H1 (cell line): ENCODE measurements around the gene NT5DC3. TPM values are rescaled to one million over a fixed set of nuclear protein-coding genes. Genes with fewer than 3 reads are reported as not detected.

ENCODE experiments used
- CTCF ChIA-PET: fragments of 300-600 bp; sonication (Branson Sonifier 250); formaldehyde crosslinking; loops from one replicate; lab custom pipeline; 2021; ENCODE audit not compliant: partially characterized antibody; lab: Charles Lee
- POLR2A ChIA-PET: fragments of 300-600 bp; sonication (Branson Sonifier 250); formaldehyde crosslinking; loops from one replicate; lab custom pipeline; 2021; ENCODE audit warnings: inconsistent platforms; ENCODE audit not compliant: partially characterized antibody; lab: Charles Lee
- DNase-seq, 2 experiments: peaks; one replicate each; pipeline versions ENCODE4 v3.0.0 to v3.0.0-alpha.2; 2010 to 2022; ENCODE audit warnings: low spot score in 2 of 2, low read depth in 1 of 2, mixed read lengths in 1 of 2
- FAIRE-seq: peaks from 2 replicates; lab custom pipeline; 2011; peaks lifted over from hg19 to GRCh38; lab: Jason Lieb, UNC
- H2AFZ ChIP-seq: 2 replicates; pipeline ENCODE4 v1.8.1; 2012; ENCODE audit warnings: low read length, inconsistent platforms
- H2AK5ac ChIP-seq: 2 replicates; pipeline ENCODE4 v1.6.1; 2013; ENCODE audit warnings: low read depth, low read length
- H2BK120ac ChIP-seq: replicated peaks from 2 replicates; pipeline ENCODE3; 2013; ENCODE audit warnings: low read depth, low read length, inconsistent platforms
- H2BK12ac ChIP-seq: 2 replicates; pipeline ENCODE4 v1.6.1; 2013; ENCODE audit warnings: low read depth, low read length
- H2BK15ac ChIP-seq: 2 replicates; pipeline ENCODE4 v1.6.1; 2013; ENCODE audit warnings: low read length
- H2BK20ac ChIP-seq: 2 replicates; pipeline ENCODE4 v1.6.1; 2013; ENCODE audit warnings: low read length
- H2BK5ac ChIP-seq: 2 replicates; pipeline ENCODE4 v1.6.1; 2013; ENCODE audit warnings: low read depth, low read length
- H3K14ac ChIP-seq: 2 replicates; pipeline ENCODE4 v1.6.1; 2013; ENCODE audit warnings: inconsistent platforms; ENCODE audit not compliant: insufficient read length
- H3K18ac ChIP-seq: 2 replicates; pipeline ENCODE4 v1.6.1; 2013; ENCODE audit warnings: low read length; ENCODE audit errors: extremely low read depth
- H3K23ac ChIP-seq: 2 replicates; pipeline ENCODE4 v1.6.1; 2013; ENCODE audit warnings: inconsistent platforms; ENCODE audit not compliant: insufficient read length
- H3K23me2 ChIP-seq: 2 replicates; pipeline ENCODE4 v1.6.1; 2013; ENCODE audit warnings: low read depth, low read length
- H3K27ac ChIP-seq: 2 replicates; pipeline ENCODE4 v1.6.1; 2011; ENCODE audit warnings: low read depth, low read length, inconsistent platforms
- H3K27me3 ChIP-seq, 4 experiments: replicated peaks in 1 of 4; 1 replicate in 1 of 4; 2 replicates in 3 of 4; pipeline versions ENCODE4 v1.6.1 to v1.8.1; 2011 to 2013; ENCODE audit warnings: low read length in 3 of 4, mild to moderate bottlenecking in 3 of 4, inconsistent platforms in 2 of 4, mixed read lengths in 2 of 4, moderate library complexity in 1 of 4; ENCODE audit not compliant: control insufficient read depth in 3 of 4, insufficient read depth in 3 of 4; ENCODE audit errors: extremely low read depth in 1 of 4
- H3K36me3 ChIP-seq, 4 experiments: 2 replicates each; pipeline versions ENCODE4 v1.6.1 to v1.8.1; 2011 to 2013; ENCODE audit warnings: mild to moderate bottlenecking in 4 of 4, low read length in 3 of 4, moderate library complexity in 2 of 4, control low read depth in 1 of 4, inconsistent platforms in 1 of 4; ENCODE audit not compliant: insufficient read depth in 4 of 4, control insufficient read depth in 2 of 4
- H3K4ac ChIP-seq: replicated peaks from 2 replicates; pipeline ENCODE3; 2013; ENCODE audit warnings: low read length, low read depth, mixed read lengths, inconsistent platforms; ENCODE audit not compliant: insufficient read length
- H3K4me1 ChIP-seq, 4 experiments: replicated peaks in 1 of 4; 1 replicate in 1 of 4; 2 replicates in 3 of 4; pipeline versions ENCODE4 v1.6.1 to v1.8.1; 2011 to 2013; ENCODE audit warnings: low read length in 3 of 4, inconsistent platforms in 2 of 4, mixed read lengths in 1 of 4; ENCODE audit not compliant: insufficient read depth in 4 of 4, control insufficient read depth in 3 of 4
- H3K4me2 ChIP-seq, 2 experiments: 2 replicates each; pipeline versions ENCODE4 v1.6.1 to v1.8.1; 2011 to 2013; ENCODE audit warnings: low read depth in 2 of 2, low read length in 2 of 2, control low read depth in 1 of 2, inconsistent platforms in 1 of 2, mild to moderate bottlenecking in 1 of 2; ENCODE audit not compliant: insufficient read depth in 1 of 2
- H3K4me3 ChIP-seq, 4 experiments: fragments of 200-600, 300-600 bp in 1 of 4; sonication (generic), shearing (Covaris generic), sonication (Bioruptor Twin) in 1 of 4; 2 replicates each; pipeline versions ENCODE4 v1.5.1 to v1.8.1; 2011 to 2016; ENCODE audit warnings: low read length in 4 of 4, low read depth in 3 of 4, control low read depth in 2 of 4, inconsistent platforms in 2 of 4, mild to moderate bottlenecking in 2 of 4, mixed read lengths in 1 of 4, moderate library complexity in 1 of 4; ENCODE audit not compliant: insufficient read depth in 2 of 4; ENCODE audit errors: extremely low read depth in 1 of 4
- H3K56ac ChIP-seq: replicated peaks from 2 replicates; pipeline ENCODE3; 2013; ENCODE audit warnings: low read depth, mild to moderate bottlenecking, mixed read lengths, low read length, inconsistent platforms; ENCODE audit not compliant: insufficient read length
- H3K79me1 ChIP-seq: 2 replicates; pipeline ENCODE4 v1.6.1; 2013; ENCODE audit warnings: low read depth, low read length, control low read depth
- H3K79me2 ChIP-seq, 2 experiments: 2 replicates each; pipeline versions ENCODE4 v1.6.1 to v1.8.1; 2012 to 2013; ENCODE audit warnings: low read length in 2 of 2, mild to moderate bottlenecking in 2 of 2, inconsistent platforms in 1 of 2; ENCODE audit not compliant: insufficient read depth in 2 of 2, control insufficient read depth in 1 of 2
- H3K9ac ChIP-seq, 4 experiments: replicated peaks in 1 of 4; 1 replicate in 1 of 4; 2 replicates in 3 of 4; pipeline versions ENCODE4 v1.6.1 to v1.8.1; 2011 to 2013; ENCODE audit warnings: low read depth in 3 of 4, low read length in 3 of 4, control low read depth in 2 of 4, mild to moderate bottlenecking in 2 of 4, moderate library complexity in 2 of 4, inconsistent platforms in 1 of 4; ENCODE audit errors: extremely low read depth in 1 of 4
- H3K9me3 ChIP-seq, 2 experiments: 2 replicates each; pipeline versions ENCODE4 v1.6.1 to v1.8.1; 2012 to 2013; ENCODE audit warnings: mild to moderate bottlenecking in 2 of 2, moderate library complexity in 2 of 2, control low read depth in 1 of 2, inconsistent platforms in 1 of 2, low read depth in 1 of 2, low read length in 1 of 2, mixed read lengths in 1 of 2; ENCODE audit not compliant: insufficient read depth in 2 of 2
- H4K20me1 ChIP-seq, 2 experiments: replicated peaks in 1 of 2; 2 replicates each; pipeline versions ENCODE3 to v1.8.1; 2011 to 2013; ENCODE audit warnings: inconsistent platforms in 2 of 2, low read length in 2 of 2, mild to moderate bottlenecking in 1 of 2; ENCODE audit not compliant: insufficient read depth in 2 of 2, control insufficient read depth in 1 of 2
- H4K5ac ChIP-seq: 2 replicates; pipeline ENCODE4 v1.6.1; 2013; ENCODE audit warnings: low read length, low read depth, mixed read lengths, inconsistent platforms; ENCODE audit not compliant: insufficient read length
- H4K8ac ChIP-seq: 2 replicates; pipeline ENCODE4 v1.8.0; 2013; ENCODE audit warnings: mild to moderate bottlenecking, moderate library complexity, low read length, inconsistent platforms; ENCODE audit not compliant: insufficient read depth; ENCODE audit errors: extremely low read depth
- H4K91ac ChIP-seq: replicated peaks from 2 replicates; pipeline ENCODE3; 2013; ENCODE audit warnings: low read length, mixed read lengths, inconsistent platforms; ENCODE audit not compliant: insufficient read length
- ASH2L ChIP-seq: fragments of 200-600, 300-600 bp; sonication (generic); IDR thresholded peaks from one replicate; pipeline ENCODE4 v1.7.1; 2017; ENCODE audit warnings: low read length
- BCL11A ChIP-seq, 2 experiments: IDR thresholded peaks; one replicate each; pipeline ENCODE4 v1.6.1; 2011; ENCODE audit warnings: low read depth in 2 of 2, low read length in 2 of 2, mild to moderate bottlenecking in 2 of 2
- CBX5 ChIP-seq: fragments of 300-800, 300-1000 bp; sonication (generic); IDR thresholded peaks from 2 replicates; pipeline ENCODE4 v1.7.1; 2016; ENCODE audit warnings: antibody characterized with exemption, low read length, low read depth
- CEBPB ChIP-seq: IDR thresholded peaks from 2 replicates; pipeline ENCODE4 v1.6.1; 2012; ENCODE audit warnings: low read depth, low read length
- EGR1 ChIP-seq: IDR thresholded peaks from 2 replicates; pipeline ENCODE4 v1.6.1; 2011; ENCODE audit warnings: low read depth, low read length, borderline replicate concordance
- GTF2F1 ChIP-seq: IDR thresholded peaks from 2 replicates; pipeline ENCODE4 v1.6.1; 2012; ENCODE audit warnings: low read depth, low read length, improper control_type of control experiment, borderline replicate concordance
- HDAC6 ChIP-seq: IDR thresholded peaks from one replicate; pipeline ENCODE4 v1.7.1; 2012; ENCODE audit warnings: low read depth, mild to moderate bottlenecking, inconsistent platforms, low read length, moderate library complexity
- MAFK ChIP-seq: IDR thresholded peaks from 2 replicates; pipeline ENCODE4 v1.6.1; 2012; ENCODE audit warnings: low read depth, mild to moderate bottlenecking, improper control_type of control experiment, low read length
- NRF1 ChIP-seq: IDR thresholded peaks from 2 replicates; pipeline ENCODE4 v1.6.1; 2011; ENCODE audit warnings: mild to moderate bottlenecking, low read depth, low read length, improper control_type of control experiment
- PHF8 ChIP-seq: fragments of 200-600 bp; sonication (generic); conservative IDR thresholded peaks from 2 replicates; pipeline ENCODE4 v1.7.1; 2012; ENCODE audit warnings: low read depth, mild to moderate bottlenecking, inconsistent platforms, low read length, moderate library complexity
- POLR2A ChIP-seq, 2 experiments: IDR thresholded peaks; 1 replicate in 1 of 2; 2 replicates in 1 of 2; pipeline ENCODE4 v1.6.1; 2011; ENCODE audit warnings: low read depth in 2 of 2, low read length in 2 of 2, mild to moderate bottlenecking in 2 of 2; ENCODE audit errors: control extremely low read depth in 1 of 2
- POU5F1 ChIP-seq: IDR thresholded peaks from 2 replicates; pipeline ENCODE4 v1.6.1; 2011; ENCODE audit warnings: low read depth, mild to moderate bottlenecking, low read length, moderate library complexity
- SP1 ChIP-seq: IDR thresholded peaks from 2 replicates; pipeline ENCODE4 v1.6.1; 2011; ENCODE audit warnings: low read depth, low read length
- polyA plus RNA-seq, 7 experiments: library from polyadenylated mRNA; depleted of rRNA in 3 of 7; stranded (reverse) in 5 of 7; unstranded in 2 of 7; fragments of >200 nt in 5 of 7; fragments of 200-250 nt in 2 of 7; gene quantifications; 1 replicate in 5 of 7; 2 replicates in 1 of 7; 4 replicates in 1 of 7; pipeline versions ENCODE4 v1.2.1 to v1.2.3, GENCODE V29; 2011 to 2013; ENCODE audit warnings: missing spikeins in 2 of 7, mixed read lengths in 2 of 7
- total RNA-seq: library from RNA; stranded (reverse); fragmentation: NEBNext Ultra II Directional; extraction: Animal tissue kit (Norgen Biotek cat#: 25700); gene quantifications from 2 replicates; pipeline ENCODE4 v1.2.1, GENCODE V29; 2021

NT5DC3 gene
- total and polyA plus RNA-seq, 2 of the 8 experiments (the other 6 are each of a cell fraction or from before 2014, with no cell fraction given) = 5.4 to 14.8 TPM

DNA sequence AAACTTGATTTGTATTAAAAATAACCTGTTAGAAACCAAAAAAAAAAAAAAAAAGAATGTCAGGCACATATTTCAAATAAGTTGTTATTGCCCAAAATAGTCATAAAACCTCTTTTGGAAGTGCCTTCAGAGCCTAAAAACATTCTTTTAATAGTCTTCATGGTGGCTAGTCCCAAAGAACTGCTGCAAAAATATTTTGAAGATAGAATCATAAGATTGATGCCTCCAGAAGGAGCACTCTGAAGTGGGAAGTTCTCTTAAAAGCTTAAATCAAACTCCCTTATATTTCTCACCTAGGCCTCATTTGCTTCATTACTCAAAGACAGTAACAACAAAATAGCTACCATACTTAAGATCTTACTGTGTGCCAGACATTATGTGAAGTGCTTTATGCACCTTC lies 27.2 kb upstream of the NT5DC3 start:
- no peaks in the 10 kb centered on the region for H4K20me1 ChIP-seq
- H4K91ac ChIP-seq = no peak overlapping the region
- H3K4me2 ChIP-seq = no peak overlapping the region
- H2BK20ac ChIP-seq = no peak overlapping the region
- ChIA-PET POLR2A (no interaction called here), CTCF (interaction anchor here (1.5 to 4.4 kb wide), 4 partner anchors 10 to 97 kb away, joined by 4 to 22 read pairs (median 7); no protein-coding TSS in a partner anchor)
- H3K23ac ChIP-seq = no peak overlapping the region
- no peak overlapping the region for H3K27ac ChIP-seq
- no peak overlapping the region for H3K14ac ChIP-seq
- H3K4ac ChIP-seq = no peak overlapping the region
- no peaks in the 10 kb centered on the region for H3K79me2 ChIP-seq
- H3K23me2 ChIP-seq = no peaks in the 10 kb centered on the region
- no peak overlapping the region for H4K8ac ChIP-seq
- no peak for FAIRE-seq
- H2AK5ac ChIP-seq = no peak overlapping the region
- no peaks in the 10 kb centered on the region for H3K4me1 ChIP-seq
- no peak overlapping the region for H2AFZ ChIP-seq
- no peak for DNase-seq
- H3K9me3 ChIP-seq = no peaks in the 10 kb centered on the region
- H2BK15ac ChIP-seq = no peak overlapping the region
- H3K36me3 ChIP-seq = no peaks in the 10 kb centered on the region
- no peaks in the 10 kb centered on the region for H3K79me1 ChIP-seq
- H3K27me3 ChIP-seq = no peaks in the 10 kb centered on the region
- H3K18ac ChIP-seq = no peak overlapping the region
- H2BK12ac ChIP-seq = no peak overlapping the region
- no peak overlapping the region for H2BK120ac ChIP-seq
- no peak for TF ChIP-seq BCL11A (IDR thresholded peaks at IDR 0.05; ENCODE audit: low read depth in 2 of 2, low read length in 2 of 2)
- TF ChIP-seq NRF1 = no peak
- TF ChIP-seq POLR2A (IDR thresholded peaks at IDR 0.05; ENCODE audit: control extremely low read depth in 1 of 2, low read depth in 2 of 2, low read length in 2 of 2) = no peak
- TF ChIP-seq MAFK = no peak
- no peak for TF ChIP-seq CEBPB
- no peak for TF ChIP-seq GTF2F1
- no peak for TF ChIP-seq POU5F1
- TF ChIP-seq EGR1 = no peak
- TF ChIP-seq PHF8 = no peak
- no peak for TF ChIP-seq HDAC6
- TF ChIP-seq SP1 = no peak
- TF ChIP-seq ASH2L = no peak
- TF ChIP-seq CBX5 = no peak
- no peak overlapping the region for H2BK5ac ChIP-seq
- H3K9ac ChIP-seq = no peak overlapping the region
- H3K4me3 ChIP-seq = no peak overlapping the region
- no peak overlapping the region for H4K5ac ChIP-seq
- no peak overlapping the region for H3K56ac ChIP-seq
